ENCODE measurements around the gene UBAP2.

The UBAP2 gene

DNA sequence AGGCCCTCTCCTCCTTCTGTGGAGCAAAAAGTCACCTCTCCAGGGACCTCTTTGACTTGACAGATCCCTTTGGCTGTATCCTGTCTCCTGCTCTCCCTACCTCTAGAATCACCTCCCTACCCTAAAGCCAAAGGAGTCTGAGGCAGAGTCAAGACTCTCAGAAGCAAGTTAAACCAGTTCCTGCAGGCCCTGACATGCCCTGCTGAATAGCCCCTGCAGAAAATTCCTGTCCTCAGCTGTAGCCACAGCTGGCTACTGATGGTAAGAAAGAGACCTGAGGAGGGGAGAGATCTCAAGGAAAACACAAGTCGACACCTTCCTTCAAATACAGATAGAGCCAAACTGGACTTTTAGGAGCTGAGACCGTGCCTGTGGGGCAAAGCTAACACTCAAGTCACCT, 23.7 kb upstream of the UBAP2 start:
- TF ChIP-seq, protein P1, sequence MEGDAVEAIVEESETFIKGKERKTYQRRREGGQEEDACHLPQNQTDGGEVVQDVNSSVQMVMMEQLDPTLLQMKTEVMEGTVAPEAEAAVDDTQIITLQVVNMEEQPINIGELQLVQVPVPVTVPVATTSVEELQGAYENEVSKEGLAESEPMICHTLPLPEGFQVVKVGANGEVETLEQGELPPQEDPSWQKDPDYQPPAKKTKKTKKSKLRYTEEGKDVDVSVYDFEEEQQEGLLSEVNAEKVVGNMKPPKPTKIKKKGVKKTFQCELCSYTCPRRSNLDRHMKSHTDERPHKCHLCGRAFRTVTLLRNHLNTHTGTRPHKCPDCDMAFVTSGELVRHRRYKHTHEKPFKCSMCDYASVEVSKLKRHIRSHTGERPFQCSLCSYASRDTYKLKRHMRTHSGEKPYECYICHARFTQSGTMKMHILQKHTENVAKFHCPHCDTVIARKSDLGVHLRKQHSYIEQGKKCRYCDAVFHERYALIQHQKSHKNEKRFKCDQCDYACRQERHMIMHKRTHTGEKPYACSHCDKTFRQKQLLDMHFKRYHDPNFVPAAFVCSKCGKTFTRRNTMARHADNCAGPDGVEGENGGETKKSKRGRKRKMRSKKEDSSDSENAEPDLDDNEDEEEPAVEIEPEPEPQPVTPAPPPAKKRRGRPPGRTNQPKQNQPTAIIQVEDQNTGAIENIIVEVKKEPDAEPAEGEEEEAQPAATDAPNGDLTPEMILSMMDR (IDR thresholded peaks at IDR 0.05; ENCODE audit: extremely low read depth, insufficient read depth, missing control alignments) = no peak
- DNase-seq (ENCODE audit: low spot score) = no peak
- in situ Hi-C loops (cut with MboI; ENCODE audit: low pct_unique_long_range_greater_than_20kb, low sequenced_read_pairs, unreplicated experiment) = no loop called here

DNA sequence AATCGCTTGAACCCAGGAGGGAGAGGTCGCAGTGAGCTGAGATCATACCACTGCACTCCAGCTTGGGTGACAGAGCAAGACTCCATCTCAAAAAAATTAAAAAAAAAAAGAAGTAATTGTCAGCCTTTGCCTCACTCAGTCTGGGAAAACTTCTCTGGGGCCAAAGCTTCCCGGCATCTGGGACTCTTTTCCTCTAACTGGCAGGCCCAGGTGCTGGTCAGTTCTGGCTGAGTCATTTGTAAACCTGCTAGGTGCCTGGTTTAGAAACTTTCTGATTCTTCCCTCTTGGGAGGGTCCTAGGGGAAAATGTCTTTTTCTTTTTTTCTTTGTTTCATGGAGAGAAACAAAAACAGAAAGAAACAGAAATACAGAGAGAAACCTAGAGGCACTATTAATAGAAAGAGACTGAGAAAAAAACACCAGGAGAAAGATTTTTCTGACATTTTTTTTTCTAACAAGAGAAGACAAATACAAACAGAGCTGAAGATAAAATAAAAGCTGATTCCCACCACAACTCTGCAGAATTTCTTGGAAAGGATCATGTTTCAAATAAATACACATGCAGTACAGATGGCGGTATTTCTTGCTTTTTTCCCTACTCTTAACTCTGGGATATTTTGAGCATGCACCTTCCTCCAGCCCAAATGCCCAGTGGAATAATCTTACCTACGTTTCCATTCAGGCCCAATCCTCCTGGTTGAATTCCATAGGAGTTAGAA, 22.1 kb upstream of the UBAP2 start:
- DNase-seq (ENCODE audit: low spot score) = no peak
- in situ Hi-C loops (cut with MboI; ENCODE audit: low pct_unique_long_range_greater_than_20kb, low sequenced_read_pairs, unreplicated experiment) = no loop called here
- TF ChIP-seq, protein P1 (IDR thresholded peaks at IDR 0.05; ENCODE audit: extremely low read depth, insufficient read depth, missing control alignments) = no peak

DNA sequence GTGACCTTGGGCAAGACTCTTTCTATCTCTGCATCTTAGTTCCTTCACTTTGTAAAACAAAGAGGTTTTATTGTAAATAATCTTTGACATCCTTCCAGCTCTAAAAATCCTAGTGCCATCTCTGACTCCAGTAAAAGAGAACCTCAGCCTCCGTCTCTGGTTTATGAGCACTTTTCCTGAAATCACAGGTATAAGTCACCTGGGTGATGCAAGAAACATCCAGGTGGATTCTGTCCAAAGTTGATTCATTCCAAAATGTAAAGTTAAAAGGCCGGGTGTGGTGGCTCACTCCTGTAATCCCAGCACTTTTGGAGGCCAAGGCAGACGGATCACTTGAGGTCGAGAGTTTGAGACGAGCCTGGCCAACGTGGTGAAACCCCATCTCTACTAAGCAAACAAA, 21.1 kb upstream of the UBAP2 start:
- no peak for DNase-seq (ENCODE audit: low spot score)
- in situ Hi-C loops (cut with MboI; ENCODE audit: low pct_unique_long_range_greater_than_20kb, low sequenced_read_pairs, unreplicated experiment) = no loop called here
- TF ChIP-seq, protein P1 (IDR thresholded peaks at IDR 0.05; ENCODE audit: extremely low read depth, insufficient read depth, missing control alignments) = no peak

DNA sequence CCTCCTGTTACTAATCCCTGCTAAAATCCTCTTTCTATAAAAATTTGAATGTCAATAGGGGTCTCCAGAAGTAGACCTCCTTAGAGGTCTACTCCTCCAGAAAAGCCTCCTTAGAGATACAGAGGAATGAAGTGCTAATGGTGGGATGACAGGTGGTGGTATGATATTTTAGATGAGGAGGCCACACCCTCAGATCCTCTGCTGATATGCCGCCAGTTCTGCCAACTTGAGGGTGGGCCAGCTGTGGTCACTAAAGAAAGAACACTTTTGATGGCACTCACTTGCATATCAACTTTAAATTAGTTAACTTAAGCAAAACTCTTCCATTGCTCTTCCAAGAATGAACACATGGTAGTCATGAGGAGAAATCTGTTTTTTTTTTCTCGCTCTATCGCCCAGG, 16.9 kb upstream of the UBAP2 start:
- in situ Hi-C loops (cut with MboI; ENCODE audit: low pct_unique_long_range_greater_than_20kb, low sequenced_read_pairs, unreplicated experiment) = no loop called here
- TF ChIP-seq, protein P1 (IDR thresholded peaks at IDR 0.05; ENCODE audit: extremely low read depth, insufficient read depth, missing control alignments) = no peak
- no peak for DNase-seq (ENCODE audit: low spot score)

DNA sequence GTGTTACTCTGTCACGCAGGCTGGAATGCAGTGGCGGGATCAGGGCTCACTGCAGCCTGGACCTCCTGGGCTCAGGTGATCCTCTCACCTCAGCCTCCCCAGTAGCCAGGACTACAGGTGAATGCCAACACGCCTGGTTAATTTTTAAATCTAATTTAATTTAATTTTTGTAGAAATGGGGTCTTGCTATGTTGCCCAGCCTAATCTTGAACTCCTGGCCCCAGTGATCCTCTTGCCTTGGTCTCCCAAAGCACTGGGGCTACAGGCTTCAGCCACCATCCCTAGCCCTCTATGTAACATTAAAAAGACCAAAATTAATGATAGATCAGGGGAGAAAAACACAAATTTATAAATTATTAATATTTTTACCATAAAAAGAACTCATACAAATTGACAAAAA, 11.3 kb upstream of the UBAP2 start:
- in situ Hi-C loops (cut with MboI; ENCODE audit: low pct_unique_long_range_greater_than_20kb, low sequenced_read_pairs, unreplicated experiment) = no loop called here
- TF ChIP-seq, protein P1 (IDR thresholded peaks at IDR 0.05; ENCODE audit: extremely low read depth, insufficient read depth, missing control alignments) = no peak
- no peak for DNase-seq (ENCODE audit: low spot score)

DNA sequence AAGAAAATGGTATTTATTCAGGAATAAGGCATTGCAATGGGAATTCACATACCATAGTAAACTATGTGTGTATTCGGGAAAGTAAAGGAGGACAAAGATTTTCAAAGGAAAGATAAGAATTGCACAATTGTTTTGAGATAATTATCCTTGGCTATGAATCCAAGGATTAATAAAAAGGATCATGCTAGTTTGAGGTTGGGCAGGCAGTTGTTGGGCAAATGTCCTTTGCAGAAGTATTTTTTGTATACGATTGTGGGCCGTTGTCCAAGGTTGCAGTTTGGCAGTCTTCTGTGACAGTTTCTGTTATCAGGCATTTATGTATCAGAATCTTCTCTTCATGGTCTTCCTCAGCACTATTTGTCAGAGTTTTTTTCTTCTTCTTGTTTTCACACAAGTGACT, 10.6 kb upstream of the UBAP2 start:
- TF ChIP-seq, protein P1 (IDR thresholded peaks at IDR 0.05; ENCODE audit: extremely low read depth, insufficient read depth, missing control alignments) = no peak
- in situ Hi-C loops (cut with MboI; ENCODE audit: low pct_unique_long_range_greater_than_20kb, low sequenced_read_pairs, unreplicated experiment) = no loop called here
- no peak for DNase-seq (ENCODE audit: low spot score)

Data from GM13977 (cell line).